ENCODE data around the gene LAMA2.

DNA sequence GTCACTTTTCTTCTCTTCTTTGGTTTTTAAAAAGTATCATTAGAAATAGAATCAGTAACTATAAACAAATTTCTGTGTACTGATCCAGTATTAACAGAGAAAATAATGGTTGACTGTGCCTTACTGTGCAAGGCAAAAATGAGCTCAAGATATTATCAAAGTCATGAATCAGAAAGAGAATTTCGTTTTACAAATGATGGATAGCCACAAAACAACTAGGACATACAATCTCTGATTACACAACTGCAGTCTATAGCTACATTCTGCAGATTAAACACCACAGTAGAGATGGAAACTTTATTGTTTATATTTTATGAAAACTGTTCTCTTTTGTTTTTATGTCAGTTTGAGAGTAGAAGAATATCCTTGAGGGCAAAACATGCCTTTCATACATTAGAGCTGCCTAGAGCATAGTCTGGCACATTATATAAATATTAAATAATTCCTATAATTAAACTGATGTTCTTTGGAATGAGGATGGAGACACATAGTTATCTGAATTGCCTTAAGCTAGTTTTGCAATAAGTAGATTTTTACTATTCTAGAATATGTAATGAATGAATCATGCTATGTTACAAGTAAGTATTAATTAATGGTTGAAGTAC, 333.1 kb downstream of the LAMA2 start:
- TF ChIP-seq EZH2 (IDR thresholded peaks at IDR 0.05) (no peak), POLR2AphosphoS5 (IDR thresholded peaks at IDR 0.05; ENCODE audit: borderline replicate concordance, low read depth, low read length) (no peak), FOXP2 (optimal IDR thresholded peaks at IDR 0.05; ENCODE audit: control extremely low read depth, extremely low read length, insufficient read depth) (no peak)

Measured in SK-N-MC (cell line).